Stimulated activated CD8-positive, alpha-beta memory T cell treated with anti-CD3 and anti-CD28 coated beads, Interleukin-12 subunit alpha, Interleukin-12 subunit beta, amount 100 ng/mL, for 1 hour (primary cell): ENCODE data around the gene MEI1.

Experiments used
- DNase-seq: peaks from one replicate; pipeline ENCODE4 v3.0.0-alpha.2; 2020; ENCODE audit warnings: low read depth

The MEI1 gene

DNA sequence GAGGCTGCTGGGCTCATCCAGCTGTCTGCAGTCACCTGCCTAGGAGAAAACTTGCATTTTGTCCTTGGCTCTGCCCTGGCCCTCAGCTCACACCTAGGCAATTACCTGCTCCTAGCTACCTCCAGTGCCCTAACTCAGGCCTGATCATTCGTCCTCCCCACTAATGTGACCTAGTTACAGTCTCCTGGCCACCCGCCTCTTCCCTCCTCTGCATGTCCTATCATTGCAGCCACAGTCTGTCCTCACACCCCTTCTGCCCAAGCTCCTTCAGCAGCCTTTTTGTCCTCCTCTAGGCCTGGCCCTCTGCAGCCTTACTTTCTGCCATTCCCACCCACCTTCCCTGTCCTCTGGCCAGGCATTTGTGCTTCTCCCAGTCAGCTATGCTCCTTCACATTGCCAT lies 83.4 kb downstream of the MEI1 start:
- DNase-seq = no peak

- no peak for DNase-seq
These were observed 88.0 kb downstream of the MEI1 start for GRCh38 chr22:41787331-41787730.

DNA sequence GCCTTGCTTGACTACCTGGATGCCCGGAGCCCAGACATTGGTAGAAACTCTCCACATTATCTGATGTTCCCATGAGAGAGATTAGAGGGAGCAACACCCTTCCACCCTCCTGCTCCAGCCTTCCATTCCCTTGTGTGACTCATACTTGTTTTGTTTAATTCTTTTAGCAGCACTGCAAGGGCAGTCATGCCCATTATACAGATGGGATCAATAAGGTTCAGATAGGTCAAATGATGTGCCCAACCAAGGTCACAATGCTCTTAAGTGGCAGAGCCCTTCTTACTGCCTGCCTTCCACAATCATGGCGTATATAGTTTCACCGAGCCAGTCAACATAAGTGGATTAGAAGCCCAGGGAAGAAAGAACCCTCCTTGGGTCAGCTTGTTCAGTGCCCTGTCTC lies 94.6 kb downstream of the MEI1 start:
- DNase-seq = no peak

GRCh38 chr22:41798736-41799135 lies 99.4 kb downstream of the MEI1 start:
- no peak for DNase-seq

DNA sequence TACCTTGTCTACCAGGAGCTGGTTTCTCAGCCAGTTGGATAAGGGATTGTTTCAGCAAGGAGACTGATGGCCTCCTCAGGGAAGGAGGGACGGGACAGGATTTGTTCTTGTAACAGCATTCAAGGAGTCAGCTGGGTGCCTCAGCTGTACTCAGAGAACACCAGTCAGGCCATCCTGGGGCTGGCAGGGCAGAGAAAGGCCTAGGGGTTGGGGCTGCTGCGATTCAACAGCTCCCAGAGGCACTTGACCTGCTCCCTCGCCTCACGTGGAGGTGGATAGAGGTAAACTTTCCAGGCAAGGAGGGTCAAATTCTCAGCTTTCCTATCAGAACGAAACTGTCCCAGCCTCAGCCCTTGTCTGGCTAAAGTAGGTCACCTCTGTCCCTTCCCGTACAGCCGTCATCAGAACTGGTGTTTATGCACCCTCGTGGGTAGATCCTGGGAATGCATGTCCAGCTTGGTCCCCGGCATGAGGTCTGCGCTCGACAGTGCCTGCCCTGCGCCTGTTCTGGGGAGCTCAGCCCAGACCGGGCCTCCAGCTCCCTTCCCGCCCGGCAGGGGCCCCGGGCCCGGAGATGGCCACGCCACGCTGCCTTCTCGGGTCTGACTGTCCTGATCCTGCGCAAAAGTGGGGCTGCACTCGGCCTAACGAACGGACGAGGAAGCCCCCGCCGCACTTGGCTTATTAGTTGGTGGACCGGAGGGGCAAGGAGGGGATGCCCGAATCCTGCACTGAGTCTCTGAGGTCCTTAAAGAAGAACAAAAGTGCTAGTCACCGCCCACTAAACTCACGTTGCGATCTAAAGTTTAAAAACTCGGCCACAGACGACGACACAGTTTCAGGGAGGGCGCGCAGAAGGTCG lies 100.4 kb downstream of the MEI1 start:
- DNase-seq = no peak

GRCh38 chr22:41800348-41801146 lies 101.2 kb downstream of the MEI1 start, which contains the start of gene CCDC134:
Gene CCDC134, plus strand, starts transcription at chr22:41800679. Its CDS starts 8,212 bp downstream, at chr22:41808891.
- peak; percentile 81 for DNase-seq

- DNase-seq = no peak
These were observed 102.0 kb downstream of the MEI1 start for GRCh38 chr22:41801147-41801819.

GRCh38 chr22:41801886-41802285 lies 102.6 kb downstream of the MEI1 start:
- DNase-seq = no peak

- DNase-seq = no peak
These were observed 106.3 kb downstream of the MEI1 start for GRCh38 chr22:41805639-41806038.

- DNase-seq = no peak
These were observed 109.1 kb downstream of the MEI1 start for GRCh38 chr22:41808400-41808799.

DNA sequence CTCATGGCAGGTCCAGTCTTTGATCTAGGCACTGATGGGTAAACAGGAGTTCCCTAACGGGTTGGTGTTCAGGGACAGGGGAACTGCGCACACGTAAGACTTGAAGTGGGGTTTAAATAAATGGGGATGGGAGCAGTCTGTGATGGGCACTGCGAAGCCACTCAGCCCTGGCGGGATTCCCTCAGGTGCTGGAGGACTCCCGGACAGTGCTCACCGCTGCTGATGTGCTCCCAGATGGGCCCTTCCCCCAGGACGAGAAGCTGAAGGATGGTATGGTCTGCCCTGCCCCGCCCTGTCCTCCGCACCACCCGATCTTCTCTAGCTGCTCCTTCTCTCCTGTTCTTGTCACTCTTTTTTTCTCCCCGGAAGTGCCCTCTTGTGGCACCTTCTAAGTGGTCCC lies 110.7 kb downstream of the MEI1 start:
- no peak for DNase-seq

GRCh38 chr22:41812805-41813545 lies 113.7 kb downstream of the MEI1 start:
- no peak for DNase-seq

DNA sequence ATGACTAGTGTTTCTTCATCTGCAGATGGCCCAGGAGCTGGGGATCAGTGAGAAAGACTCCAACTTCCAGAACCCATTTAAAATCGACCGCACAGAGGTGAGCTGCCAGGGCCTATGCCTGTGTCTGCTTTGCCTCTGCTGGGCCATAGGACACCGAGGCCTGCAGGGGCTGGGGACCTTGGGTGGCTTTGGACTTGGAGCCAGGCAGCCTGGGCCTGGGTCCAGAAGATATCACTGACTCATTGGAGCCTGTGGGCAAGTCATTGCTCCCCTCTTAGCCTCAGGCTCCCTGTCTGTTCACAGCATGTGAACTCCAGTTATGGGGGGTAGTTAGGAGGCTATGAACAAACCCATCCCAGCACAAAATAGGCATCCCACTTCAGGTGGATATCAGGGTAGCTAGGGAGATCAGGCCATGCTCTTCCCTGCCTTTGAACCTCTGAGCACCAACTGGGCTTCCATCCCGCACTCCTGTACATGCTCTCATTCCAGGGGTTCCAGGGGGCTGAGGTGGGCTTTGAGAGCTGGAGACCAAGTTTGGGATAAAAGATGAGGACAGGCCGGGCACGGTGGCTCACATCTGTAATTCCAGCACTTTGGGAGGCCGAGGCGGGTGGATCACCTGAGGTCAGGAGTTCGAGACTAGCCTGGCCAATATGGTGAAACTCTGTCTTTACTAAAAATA lies 114.6 kb downstream of the MEI1 start:
- no peak for DNase-seq

DNA sequence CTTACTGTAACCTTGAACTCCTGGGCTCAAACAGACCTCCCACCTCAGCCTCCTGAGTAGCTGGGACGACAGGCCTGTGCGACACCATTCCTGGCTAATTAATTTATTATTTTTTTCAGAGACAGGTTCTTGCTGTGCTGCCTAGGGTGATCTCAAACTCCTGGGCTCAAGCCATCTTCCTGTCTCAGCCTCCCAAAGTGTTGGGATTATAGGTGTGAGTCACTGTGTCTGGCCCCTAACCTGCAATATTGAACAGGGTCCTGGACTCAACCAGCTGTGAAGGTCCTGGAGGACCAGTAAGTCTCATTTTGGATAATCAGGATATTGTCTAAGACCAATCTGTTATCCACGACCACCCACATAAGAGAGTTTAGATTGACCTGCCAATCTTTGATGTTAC lies 116.4 kb downstream of the MEI1 start:
- DNase-seq = no peak

- DNase-seq = no peak
These were observed 116.9 kb downstream of the MEI1 start for GRCh38 chr22:41816241-41816640.

DNA sequence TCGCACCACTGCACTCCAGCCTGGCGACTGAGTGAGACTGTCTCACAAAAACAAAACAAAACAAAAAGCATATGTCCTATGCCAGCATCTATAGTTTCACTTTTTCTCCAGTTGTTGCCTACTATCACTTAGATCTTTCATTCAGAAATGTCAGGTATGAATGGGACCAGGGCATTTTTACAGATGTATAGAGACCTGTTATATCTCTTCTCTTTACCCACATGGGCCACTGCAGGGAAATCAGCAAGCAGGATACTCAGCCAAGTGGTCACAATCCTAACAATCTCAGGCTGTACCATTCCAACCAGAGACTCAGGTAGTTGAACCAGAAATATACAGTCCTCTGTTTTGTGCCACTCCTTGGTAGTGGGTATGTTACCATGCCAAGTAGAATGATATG lies 117.6 kb downstream of the MEI1 start:
- DNase-seq = no peak

DNA sequence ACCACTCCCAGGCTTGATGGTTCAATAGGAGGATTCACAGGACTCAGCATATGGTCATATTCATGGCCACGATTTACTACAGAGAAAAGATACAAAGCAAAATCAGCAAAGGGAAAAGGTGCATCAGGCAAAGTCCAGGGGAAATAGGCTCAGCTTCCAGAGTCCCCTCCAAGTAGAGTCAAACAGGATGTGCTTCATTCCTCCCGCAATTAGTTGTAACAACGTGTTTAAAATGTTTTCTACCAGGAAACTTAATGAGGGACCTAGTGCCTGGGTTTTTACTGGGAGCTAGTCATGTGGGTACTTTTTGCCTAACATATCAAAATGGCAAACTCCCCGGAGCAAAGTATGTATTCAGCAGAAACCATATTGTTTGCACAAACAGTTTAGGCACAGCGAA lies 118.7 kb downstream of the MEI1 start:
- no peak for DNase-seq

GRCh38 chr22:41818596-41818995 lies 119.3 kb downstream of the MEI1 start:
- DNase-seq = no peak

GRCh38 chr22:41819257-41819656 lies 120.0 kb downstream of the MEI1 start:
- no peak for DNase-seq

DNA sequence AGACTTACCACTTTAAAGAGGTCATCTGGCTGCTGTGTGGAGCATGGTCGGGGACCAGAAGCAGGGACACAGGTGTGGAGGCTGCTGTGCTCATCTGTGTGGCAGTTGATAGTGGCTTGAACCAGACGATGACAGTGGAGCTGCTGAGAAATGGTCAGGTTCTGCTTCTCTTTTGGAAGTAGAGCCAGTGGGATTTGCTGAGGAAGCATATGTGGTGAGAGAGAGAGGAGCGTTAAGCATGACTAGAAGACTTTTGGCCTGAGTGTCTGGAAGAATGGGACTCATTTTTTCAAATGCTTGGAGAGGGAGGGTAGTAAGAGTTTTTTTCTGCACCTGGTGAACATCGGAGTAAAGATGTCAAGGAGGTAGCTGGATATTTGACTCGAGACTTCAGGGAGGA lies 121.1 kb downstream of the MEI1 start:
- DNase-seq = no peak
